ENCODE results near the gene CPT2. TPM values are rescaled to one million over a fixed set of nuclear protein-coding genes. Genes with fewer than 3 reads are reported as not detected.

Gene CPT2
- total and polyA plus RNA-seq, 4 donors: 27.4 to 109 (median 74.8) TPM

- Histone ChIP-seq H3K36me3 (ENCODE audit: control insufficient read depth in 4 of 4, insufficient read depth in 3 of 4, low read depth in 1 of 4, low read length in 3 of 4) (no peaks in the 10 kb centered on the region), H3K4me1 (ENCODE audit: control insufficient read depth in 4 of 4, insufficient read depth in 4 of 4, low read length in 3 of 4) (peaks cover 11 to 51% (median 40%) of the 10 kb centered on the region in 4 donors), H3K27ac (ENCODE audit: low read depth in 1 of 2, low read length in 2 of 2) (no peak overlapping the region), H3K9ac (ENCODE audit: low read depth in 1 of 2, low read length in 2 of 2) (no peak overlapping the region), H3K9me3 (ENCODE audit: control insufficient read depth in 4 of 4, low read length in 3 of 4) (no peaks in the 10 kb centered on the region), H3K4me3 (ENCODE audit: low read depth in 1 of 3, low read length in 3 of 3) (no peak overlapping the region), H3K27me3 (ENCODE audit: control insufficient read depth in 4 of 4, insufficient read depth in 4 of 4, low read length in 3 of 4) (no peaks in the 10 kb centered on the region)
- no peak for DNase-seq (ENCODE audit: low spot score)
- no peak for TF ChIP-seq RAD21 (IDR thresholded peaks at IDR 0.05)
- no peak for TF ChIP-seq ZBTB33 (IDR thresholded peaks at IDR 0.05)
- no peak for TF ChIP-seq JUND (IDR thresholded peaks at IDR 0.05)
- no peak for TF ChIP-seq FOXA2 (IDR thresholded peaks at IDR 0.05)
- no peak for TF ChIP-seq HNF4G (IDR thresholded peaks at IDR 0.05)
- no peak for TF ChIP-seq REST (IDR thresholded peaks at IDR 0.05)
- WGBS: 80% methylated on average over 5 of the region's 5 CpGs
Measured at GRCh38 chr1:53189061-53189460, 7.6 kb upstream of the CPT2 start.

- Histone ChIP-seq H3K36me3 (ENCODE audit: control insufficient read depth in 4 of 4, insufficient read depth in 3 of 4, low read depth in 1 of 4, low read length in 3 of 4) (no peaks in the 10 kb centered on the region), H3K27ac (ENCODE audit: low read depth in 1 of 2, low read length in 2 of 2) (peak overlapping the region; percentile 64 to 73), H3K4me3 (ENCODE audit: low read depth in 1 of 3, low read length in 3 of 3) (peak overlapping the region in 2 of 3 donors; percentile 1 to 18), H3K4me1 (ENCODE audit: control insufficient read depth in 4 of 4, insufficient read depth in 4 of 4, low read length in 3 of 4) (peaks cover 2 to 51% (median 40%) of the 10 kb centered on the region in 4 donors), H3K9me3 (ENCODE audit: control insufficient read depth in 4 of 4, low read length in 3 of 4) (no peaks in the 10 kb centered on the region), H3K27me3 (ENCODE audit: control insufficient read depth in 4 of 4, insufficient read depth in 4 of 4, low read length in 3 of 4) (no peaks in the 10 kb centered on the region), H3K9ac (ENCODE audit: low read depth in 1 of 2, low read length in 2 of 2) (no peak overlapping the region)
- 32% methylated on average over 10 of the region's 10 CpGs for WGBS
- TF ChIP-seq ATF3 (IDR thresholded peaks at IDR 0.05) (no peak), RAD21 (IDR thresholded peaks at IDR 0.05) (peak; percentile 53 to 61), REST (IDR thresholded peaks at IDR 0.05) (peak; percentile 73), MAX (IDR thresholded peaks at IDR 0.05) (peak; percentile 92), GABPA (IDR thresholded peaks at IDR 0.05 in 1 of 2, conservative IDR thresholded peaks at IDR 0.05 in 1 of 2) (peak in 1 of 2 donors; percentile 78), JUND (IDR thresholded peaks at IDR 0.05) (peak; percentile 37 to 86), SP1 (IDR thresholded peaks at IDR 0.05) (peak; percentile 80), HNF4G (IDR thresholded peaks at IDR 0.05) (peak; percentile 79), NR2F2 (IDR thresholded peaks at IDR 0.05) (no peak), FOXA1 (IDR thresholded peaks at IDR 0.05) (peak; percentile 58), YY1 (IDR thresholded peaks at IDR 0.05) (peak; percentile 71), RXRA (IDR thresholded peaks at IDR 0.05) (peak; percentile 85 to 91), EGR1 (IDR thresholded peaks at IDR 0.05; ENCODE audit: low read depth in 2 of 2) (peak in 1 of 2 donors; percentile 91), ZBTB33 (IDR thresholded peaks at IDR 0.05) (peak; percentile 88), CTCF (IDR thresholded peaks at IDR 0.05; ENCODE audit: low read depth, low read length, missing input control) (peak; percentile 30), FOXA2 (IDR thresholded peaks at IDR 0.05) (no peak), TAF1 (conservative IDR thresholded peaks at IDR 0.05) (no peak), HNF4A (conservative IDR thresholded peaks at IDR 0.05) (peak; percentile 92 to 96)
- peak; percentile 61 for DNase-seq (ENCODE audit: low spot score)
Measured at GRCh38 chr1:53190210-53190611, 6.4 kb upstream of the CPT2 start.

All from liver (tissue), 9 donors.